Measurements from ENCODE around the gene VWA7.

The VWA7 gene

GRCh38 chr6:31727717-31728671, 49.1 kb downstream of the VWA7 start:
- ATAC-seq (replicated peaks) = no peak
- peak overlapping the region; percentile 95 to 97 for H3K4me3 Mint-ChIP-seq
- H3K9me3 Mint-ChIP-seq = no peaks in the 10 kb centered on the region
- H3K36me3 Mint-ChIP-seq = peaks cover 39 to 51% of the 10 kb centered on the region in 2 donors
- H3K4me1 Mint-ChIP-seq = peaks cover 57 to 79% of the 10 kb centered on the region in 2 donors
- no peak for DNase-seq
- no peaks in the 10 kb centered on the region for H3K27me3 Mint-ChIP-seq
- peak overlapping the region; percentile 98 for H3K27ac Mint-ChIP-seq

GRCh38 chr6:31727034-31727716, 50.0 kb downstream of the VWA7 start:
- Mint-ChIP-seq H3K4me3 (peak overlapping the region; percentile 75 to 97), H3K27me3 (no peaks in the 10 kb centered on the region), H3K4me1 (peaks cover 58 to 78% of the 10 kb centered on the region in 2 donors), H3K36me3 (peaks cover 39 to 51% of the 10 kb centered on the region in 2 donors), H3K9me3 (no peaks in the 10 kb centered on the region), H3K27ac (peak overlapping the region; percentile 98)
- peak; percentile 85 to 88 for ATAC-seq (replicated peaks)
- peak; percentile 80 for DNase-seq

- H3K4me1 Mint-ChIP-seq = peaks cover 58 to 65% of the 10 kb centered on the region in 2 donors
- H3K4me3 Mint-ChIP-seq = no peak overlapping the region
- H3K36me3 Mint-ChIP-seq = peaks cover 35 to 42% of the 10 kb centered on the region in 2 donors
- H3K27me3 Mint-ChIP-seq = no peaks in the 10 kb centered on the region
- no peak for DNase-seq
- no peaks in the 10 kb centered on the region for H3K9me3 Mint-ChIP-seq
- peak overlapping the region; percentile 0 for H3K27ac Mint-ChIP-seq
- ATAC-seq (replicated peaks) = no peak
These were observed 51.4 kb downstream of the VWA7 start for GRCh38 chr6:31725502-31726350.

GRCh38 chr6:31723980-31724691, 53.0 kb downstream of the VWA7 start:
- DNase-seq (no peak), ATAC-seq (replicated peaks) (no peak)
- Mint-ChIP-seq H3K4me3 (no peak overlapping the region), H3K27ac (peak overlapping the region; percentile 78), H3K4me1 (peaks cover 45 to 51% of the 10 kb centered on the region in 2 donors), H3K27me3 (no peaks in the 10 kb centered on the region), H3K36me3 (peaks cover 29% of the 10 kb centered on the region in 2 donors), H3K9me3 (no peaks in the 10 kb centered on the region)

GRCh38 chr6:31723245-31723979, 53.7 kb downstream of the VWA7 start, which contains the start of gene MPIG6B:
TSS of gene MPIG6B (plus strand) at chr6:31723373. CDS start at chr6:31723384, 11 bp downstream.
- Mint-ChIP-seq H3K4me1 (peaks cover 38 to 44% of the 10 kb centered on the region in 2 donors), H3K27ac (peak within 1 kb of the TSS; percentile 78), H3K36me3 (peaks cover 24% of the 10 kb centered on the region in 2 donors), H3K9me3 (no peaks in the 10 kb centered on the region), H3K4me3 (peak within 1 kb of the TSS; percentile 10 to 50), H3K27me3 (no peaks in the 10 kb centered on the region)
- ATAC-seq (replicated peaks) = no peak
- no peak for DNase-seq

GRCh38 chr6:31722173-31722572, 55.0 kb downstream of the VWA7 start:
- Mint-ChIP-seq H3K4me1 (peaks cover 27 to 32% of the 10 kb centered on the region in 2 donors), H3K36me3 (peaks cover 16 to 17% of the 10 kb centered on the region in 2 donors), H3K4me3 (no peak overlapping the region), H3K27ac (no peak overlapping the region), H3K9me3 (no peaks in the 10 kb centered on the region), H3K27me3 (no peaks in the 10 kb centered on the region)
- no peak for DNase-seq
- no peak for ATAC-seq (replicated peaks)

- H3K27ac Mint-ChIP-seq = no peak within 1 kb of the TSS
- H3K9me3 Mint-ChIP-seq = no peaks in the 10 kb centered on the region
- peaks cover 20 to 25% of the 10 kb centered on the region in 2 donors for H3K4me1 Mint-ChIP-seq
- no peak for DNase-seq
- H3K4me3 Mint-ChIP-seq = no peak within 1 kb of the TSS
- no peak for ATAC-seq (replicated peaks)
- H3K36me3 Mint-ChIP-seq = peaks cover 9 to 10% of the 10 kb centered on the region in 2 donors
- H3K27me3 Mint-ChIP-seq = no peaks in the 10 kb centered on the region
These were observed 55.6 kb downstream of the VWA7 start, which contains the start of gene LY6G6C for GRCh38 chr6:31721351-31722020. TSS of gene LY6G6C (minus strand) at chr6:31721746. CDS start at chr6:31721679, 67 bp downstream.

- H3K27ac Mint-ChIP-seq = no peak overlapping the region
- peaks cover 10 to 13% of the 10 kb centered on the region in 2 donors for H3K4me1 Mint-ChIP-seq
- H3K27me3 Mint-ChIP-seq = no peaks in the 10 kb centered on the region
- H3K36me3 Mint-ChIP-seq = peaks cover 0 to 2% of the 10 kb centered on the region in 2 donors
- ATAC-seq (replicated peaks) = no peak
- no peaks in the 10 kb centered on the region for H3K9me3 Mint-ChIP-seq
- DNase-seq = no peak
- no peak overlapping the region for H3K4me3 Mint-ChIP-seq
These were observed 56.8 kb downstream of the VWA7 start for GRCh38 chr6:31720196-31720770.

- H3K9me3 Mint-ChIP-seq = no peaks in the 10 kb centered on the region
- H3K36me3 Mint-ChIP-seq = no peaks in the 10 kb centered on the region
- peaks cover 8 to 11% of the 10 kb centered on the region in 2 donors for H3K4me1 Mint-ChIP-seq
- no peak overlapping the region for H3K27ac Mint-ChIP-seq
- H3K27me3 Mint-ChIP-seq = no peaks in the 10 kb centered on the region
- H3K4me3 Mint-ChIP-seq = no peak overlapping the region
- ATAC-seq (replicated peaks) (no peak), DNase-seq (no peak)
These were observed 58.1 kb downstream of the VWA7 start for GRCh38 chr6:31719001-31719400.

GRCh38 chr6:31718265-31718664, 58.9 kb downstream of the VWA7 start:
- peaks cover 3 to 4% of the 10 kb centered on the region in 2 donors for H3K4me1 Mint-ChIP-seq
- no peaks in the 10 kb centered on the region for H3K36me3 Mint-ChIP-seq
- no peak for DNase-seq
- no peaks in the 10 kb centered on the region for H3K27me3 Mint-ChIP-seq
- H3K4me3 Mint-ChIP-seq = no peak overlapping the region
- ATAC-seq (replicated peaks) = no peak
- no peak overlapping the region for H3K27ac Mint-ChIP-seq
- H3K9me3 Mint-ChIP-seq = no peaks in the 10 kb centered on the region

- Mint-ChIP-seq H3K36me3 (no peaks in the 10 kb centered on the region), H3K9me3 (no peaks in the 10 kb centered on the region), H3K27me3 (no peaks in the 10 kb centered on the region), H3K4me1 (peaks cover 0 to 2% of the 10 kb centered on the region in 2 donors), H3K27ac (no peak overlapping the region), H3K4me3 (no peak overlapping the region)
- DNase-seq (no peak), ATAC-seq (replicated peaks) (no peak)
These were observed 59.5 kb downstream of the VWA7 start for GRCh38 chr6:31717499-31718222.

Data from stimulated activated naive B cell treated with anti-CD40 and anti-IgM and Interleukin-4, amounts not matched to agents 10 μg/mL and 1 μg/mL and 100 μg/mL, for 72 hours (primary cell).